ENCODE results near the gene SPATA31E1.

GRCh38 chr9:87834357-87834756 is 48.3 kb upstream of the SPATA31E1 start:
- peak; percentile 57 for TF ChIP-seq CTCF (IDR thresholded peaks at IDR 0.05)
- no peak for TF ChIP-seq EZH2 (IDR thresholded peaks at IDR 0.05)
